ENCODE measurements around the gene SETBP1.

DNA sequence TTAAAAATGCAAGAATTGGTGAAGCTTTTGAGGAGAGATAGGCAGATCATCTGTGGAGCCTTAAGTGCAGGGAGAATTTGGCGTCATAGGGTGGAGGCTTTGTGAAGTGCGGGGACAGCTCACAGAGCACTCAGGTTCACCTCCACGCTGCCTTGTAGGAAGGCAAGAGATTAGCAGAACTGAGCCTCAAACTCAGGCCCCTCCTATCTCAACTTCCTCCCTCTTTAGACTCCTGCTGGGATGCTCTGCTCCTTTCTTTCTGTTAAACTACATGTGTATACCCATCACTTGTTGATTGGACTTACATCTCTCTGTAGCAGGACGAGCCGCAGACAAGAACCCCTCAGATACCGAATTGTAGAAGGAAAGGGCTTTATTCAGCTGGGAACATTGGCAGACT, 422.2 kb downstream of the SETBP1 start:
- TF ChIP-seq, protein P1, sequence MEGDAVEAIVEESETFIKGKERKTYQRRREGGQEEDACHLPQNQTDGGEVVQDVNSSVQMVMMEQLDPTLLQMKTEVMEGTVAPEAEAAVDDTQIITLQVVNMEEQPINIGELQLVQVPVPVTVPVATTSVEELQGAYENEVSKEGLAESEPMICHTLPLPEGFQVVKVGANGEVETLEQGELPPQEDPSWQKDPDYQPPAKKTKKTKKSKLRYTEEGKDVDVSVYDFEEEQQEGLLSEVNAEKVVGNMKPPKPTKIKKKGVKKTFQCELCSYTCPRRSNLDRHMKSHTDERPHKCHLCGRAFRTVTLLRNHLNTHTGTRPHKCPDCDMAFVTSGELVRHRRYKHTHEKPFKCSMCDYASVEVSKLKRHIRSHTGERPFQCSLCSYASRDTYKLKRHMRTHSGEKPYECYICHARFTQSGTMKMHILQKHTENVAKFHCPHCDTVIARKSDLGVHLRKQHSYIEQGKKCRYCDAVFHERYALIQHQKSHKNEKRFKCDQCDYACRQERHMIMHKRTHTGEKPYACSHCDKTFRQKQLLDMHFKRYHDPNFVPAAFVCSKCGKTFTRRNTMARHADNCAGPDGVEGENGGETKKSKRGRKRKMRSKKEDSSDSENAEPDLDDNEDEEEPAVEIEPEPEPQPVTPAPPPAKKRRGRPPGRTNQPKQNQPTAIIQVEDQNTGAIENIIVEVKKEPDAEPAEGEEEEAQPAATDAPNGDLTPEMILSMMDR (IDR thresholded peaks at IDR 0.05 in 2 of 3, conservative IDR thresholded peaks at IDR 0.05 in 1 of 3; ENCODE audit: borderline replicate concordance in 1 of 3, insufficient read depth in 1 of 3, low read depth in 2 of 3, low read length in 2 of 3), result no peak
- TF ChIP-seq POLR2A (IDR thresholded peaks at IDR 0.05; ENCODE audit: borderline replicate concordance, extremely low read depth, insufficient read depth, insufficient read length), result no peak
- TF ChIP-seq EZH2phosphoT487 (IDR thresholded peaks at IDR 0.05; ENCODE audit: borderline replicate concordance), result no peak
- no peak for TF ChIP-seq CEBPB (IDR thresholded peaks at IDR 0.05; ENCODE audit: low read depth)
- TF ChIP-seq POLR2AphosphoS5 (IDR thresholded peaks at IDR 0.05; ENCODE audit: low read depth, low read length), result no peak
- TF ChIP-seq EZH2 (IDR thresholded peaks at IDR 0.05), result no peak
- no peak for TF ChIP-seq EGR1 (IDR thresholded peaks at IDR 0.05; ENCODE audit: low read depth)
- no peak for TF ChIP-seq JUND (IDR thresholded peaks at IDR 0.05)
- TF ChIP-seq FOSL1 (IDR thresholded peaks at IDR 0.05; ENCODE audit: low read depth), result no peak
- TF ChIP-seq YY1 (IDR thresholded peaks at IDR 0.05; ENCODE audit: extremely low read depth, insufficient replicate concordance, low read depth, low read length), result no peak
- TF ChIP-seq, protein P2, sequence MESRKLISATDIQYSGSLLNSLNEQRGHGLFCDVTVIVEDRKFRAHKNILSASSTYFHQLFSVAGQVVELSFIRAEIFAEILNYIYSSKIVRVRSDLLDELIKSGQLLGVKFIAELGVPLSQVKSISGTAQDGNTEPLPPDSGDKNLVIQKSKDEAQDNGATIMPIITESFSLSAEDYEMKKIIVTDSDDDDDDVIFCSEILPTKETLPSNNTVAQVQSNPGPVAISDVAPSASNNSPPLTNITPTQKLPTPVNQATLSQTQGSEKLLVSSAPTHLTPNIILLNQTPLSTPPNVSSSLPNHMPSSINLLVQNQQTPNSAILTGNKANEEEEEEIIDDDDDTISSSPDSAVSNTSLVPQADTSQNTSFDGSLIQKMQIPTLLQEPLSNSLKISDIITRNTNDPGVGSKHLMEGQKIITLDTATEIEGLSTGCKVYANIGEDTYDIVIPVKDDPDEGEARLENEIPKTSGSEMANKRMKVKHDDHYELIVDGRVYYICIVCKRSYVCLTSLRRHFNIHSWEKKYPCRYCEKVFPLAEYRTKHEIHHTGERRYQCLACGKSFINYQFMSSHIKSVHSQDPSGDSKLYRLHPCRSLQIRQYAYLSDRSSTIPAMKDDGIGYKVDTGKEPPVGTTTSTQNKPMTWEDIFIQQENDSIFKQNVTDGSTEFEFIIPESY (IDR thresholded peaks at IDR 0.05; ENCODE audit: extremely low read depth, insufficient replicate concordance, low read length), result no peak
- no peak for TF ChIP-seq TCF7L2 (IDR thresholded peaks at IDR 0.05; ENCODE audit: borderline replicate concordance, extremely low read depth, insufficient read depth, insufficient read length)
